Activated naive CD8-positive, alpha-beta T cell treated with anti-CD3 and anti-CD28 coated beads, Interleukin-2, amount 50 U/mL, for 24 hours (primary cell): ENCODE results near the gene FER1L5.
A peak's percentile ranks its signal among the peaks of the same experiment; 100 is the strongest.

Experiments
- ATAC-seq: fragments of 150-1000 bp; cut with Tn5 transposase; one replicate; pipeline ENCODE4 v1.10.0; 2021
- DNase-seq: peaks from one replicate; pipeline ENCODE4 v3.0.0; 2021
- H3K27ac Mint-ChIP-seq: one replicate; pipeline ENCODE4 v1.8.0; 2021; ENCODE audit warnings: mild to moderate bottlenecking, mixed read lengths
- H3K27me3 Mint-ChIP-seq: one replicate; pipeline ENCODE4 v1.8.0; 2021; ENCODE audit warnings: mixed read lengths
- H3K36me3 Mint-ChIP-seq: one replicate; pipeline ENCODE4 v1.8.0; 2021; ENCODE audit warnings: low read depth, mixed read lengths
- H3K4me1 Mint-ChIP-seq: one replicate; pipeline ENCODE4 v1.8.0; 2021; ENCODE audit warnings: mixed read lengths
- H3K4me3 Mint-ChIP-seq: one replicate; pipeline ENCODE4 v1.8.0; 2021; ENCODE audit warnings: mild to moderate bottlenecking, moderate library complexity, mixed read lengths
- H3K9me3 Mint-ChIP-seq: one replicate; pipeline ENCODE4 v1.8.0; 2021; ENCODE audit warnings: mixed read lengths

The FER1L5 gene

GRCh38 chr2:96642564-96643360 lies at the start of gene FER1L5:
Gene FER1L5, plus strand, starts transcription at chr2:96642764. Its CDS starts 73 bp downstream, at chr2:96642837.
- no peak within 1 kb of the TSS for H3K4me3 Mint-ChIP-seq
- H3K4me1 Mint-ChIP-seq = peaks cover 7% of the 10 kb centered on the region
- H3K27ac Mint-ChIP-seq = no peak within 1 kb of the TSS
- ATAC-seq (no peak), DNase-seq (no peak)
- peaks cover 4% of the 10 kb centered on the region for H3K27me3 Mint-ChIP-seq
- H3K9me3 Mint-ChIP-seq = no peaks in the 10 kb centered on the region
- no peaks in the 10 kb centered on the region for H3K36me3 Mint-ChIP-seq

GRCh38 chr2:96594282-96594681 lies 48.3 kb upstream of the FER1L5 start:
- H3K9me3 Mint-ChIP-seq = no peaks in the 10 kb centered on the region
- peak overlapping the region; percentile 87 for H3K27ac Mint-ChIP-seq
- H3K4me1 Mint-ChIP-seq = peaks cover 32% of the 10 kb centered on the region
- H3K27me3 Mint-ChIP-seq = no peaks in the 10 kb centered on the region
- H3K36me3 Mint-ChIP-seq = peaks cover 52% of the 10 kb centered on the region
- no peak for DNase-seq
- ATAC-seq = no peak
- H3K4me3 Mint-ChIP-seq = no peak overlapping the region

GRCh38 chr2:96594691-96595152 lies 47.8 kb upstream of the FER1L5 start:
- Mint-ChIP-seq H3K27me3 (no peaks in the 10 kb centered on the region), H3K4me3 (no peak overlapping the region), H3K9me3 (no peaks in the 10 kb centered on the region), H3K27ac (peak overlapping the region; percentile 87), H3K4me1 (peaks cover 32% of the 10 kb centered on the region), H3K36me3 (peaks cover 53% of the 10 kb centered on the region)
- ATAC-seq (peak; percentile 78), DNase-seq (no peak)

- Mint-ChIP-seq H3K9me3 (no peaks in the 10 kb centered on the region), H3K36me3 (peaks cover 70% of the 10 kb centered on the region), H3K27me3 (no peaks in the 10 kb centered on the region), H3K4me1 (peaks cover 47% of the 10 kb centered on the region), H3K4me3 (no peak overlapping the region), H3K27ac (peak overlapping the region; percentile 21)
- no peak for ATAC-seq
- DNase-seq = no peak
Observed at GRCh38 chr2:96596596-96596995, 46.0 kb upstream of the FER1L5 start.

GRCh38 chr2:96599941-96600340 lies 42.6 kb upstream of the FER1L5 start:
- ATAC-seq (no peak), DNase-seq (no peak)
- H3K27me3 Mint-ChIP-seq = no peaks in the 10 kb centered on the region
- H3K27ac Mint-ChIP-seq = no peak overlapping the region
- no peak overlapping the region for H3K4me3 Mint-ChIP-seq
- peaks cover 54% of the 10 kb centered on the region for H3K36me3 Mint-ChIP-seq
- H3K9me3 Mint-ChIP-seq = no peaks in the 10 kb centered on the region
- peaks cover 33% of the 10 kb centered on the region for H3K4me1 Mint-ChIP-seq

DNA sequence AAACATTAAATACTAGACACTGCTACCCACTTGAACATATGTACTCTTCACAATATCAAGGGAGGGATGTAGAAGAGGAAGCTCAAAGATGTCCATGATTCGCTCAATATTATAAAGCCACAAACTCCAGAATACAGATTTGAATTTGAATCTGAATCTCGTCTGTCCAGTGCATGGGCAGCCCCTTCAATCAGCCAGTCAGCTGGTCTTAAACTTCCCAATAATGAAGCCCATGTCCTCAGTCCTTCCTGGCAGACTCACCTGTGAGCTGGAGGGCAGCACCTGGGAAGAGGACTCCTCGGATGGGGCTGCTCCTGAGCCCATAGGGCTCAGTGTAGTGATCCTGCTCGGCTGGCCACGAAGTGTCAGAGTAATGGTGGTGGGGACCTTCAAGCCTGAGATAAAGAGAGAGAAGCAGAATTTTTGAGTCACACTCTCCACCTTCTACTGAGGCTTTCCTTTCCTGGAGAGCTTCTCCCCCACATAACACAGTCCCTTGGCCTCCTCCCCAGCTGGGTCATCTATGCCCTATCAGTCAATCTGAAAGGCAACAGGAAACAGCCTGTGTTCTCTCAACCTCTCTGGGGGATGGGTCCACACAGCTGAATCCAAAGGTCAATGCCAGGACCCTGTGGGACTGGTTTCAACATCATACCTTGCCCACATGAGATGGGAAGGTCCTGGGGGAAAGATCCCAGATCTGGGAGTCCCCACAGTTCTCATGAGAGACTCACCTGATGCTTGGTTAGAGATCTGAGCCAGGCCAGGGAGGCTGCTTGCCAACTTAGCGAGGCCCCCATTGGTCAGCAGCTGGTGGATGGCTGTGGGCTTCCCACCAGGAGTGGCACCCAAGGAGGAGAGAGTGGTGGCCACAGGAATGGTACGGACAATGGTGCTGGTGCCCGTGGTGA lies 40.9 kb upstream of the FER1L5 start:
- H3K4me1 Mint-ChIP-seq = peaks cover 24% of the 10 kb centered on the region
- ATAC-seq (peak; percentile 95), DNase-seq (peak; percentile 20)
- no peaks in the 10 kb centered on the region for H3K9me3 Mint-ChIP-seq
- H3K36me3 Mint-ChIP-seq = peaks cover 62% of the 10 kb centered on the region
- H3K27me3 Mint-ChIP-seq = no peaks in the 10 kb centered on the region
- H3K4me3 Mint-ChIP-seq = peak overlapping the region; percentile 34
- H3K27ac Mint-ChIP-seq = peak overlapping the region; percentile 82

DNA sequence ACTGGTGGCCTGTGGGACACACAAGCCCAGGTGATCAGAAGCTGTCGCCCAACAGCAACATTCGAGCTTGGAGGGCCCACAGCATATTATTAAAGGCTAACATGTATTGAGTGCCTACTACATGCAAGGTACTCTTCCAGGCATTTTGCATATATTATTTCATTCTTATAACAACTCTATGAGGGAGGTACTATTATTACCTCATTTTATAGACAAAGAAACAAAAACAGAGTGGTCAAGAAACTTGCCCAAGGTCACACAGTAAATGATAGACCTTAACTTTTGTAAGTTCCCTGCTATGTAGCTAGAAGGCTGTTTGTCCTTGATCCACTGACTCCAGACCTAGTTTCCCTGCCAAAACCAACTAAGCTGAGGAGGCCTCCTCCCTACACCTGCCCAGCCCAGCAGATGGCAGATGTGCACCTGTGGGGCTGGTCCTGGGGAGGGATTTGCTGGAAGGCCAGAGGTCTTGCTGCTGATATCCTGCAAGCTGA lies 40.2 kb upstream of the FER1L5 start:
- Mint-ChIP-seq H3K27me3 (no peaks in the 10 kb centered on the region), H3K4me3 (no peak overlapping the region), H3K36me3 (peaks cover 62% of the 10 kb centered on the region), H3K27ac (peak overlapping the region; percentile 82), H3K9me3 (no peaks in the 10 kb centered on the region), H3K4me1 (peaks cover 22% of the 10 kb centered on the region)
- ATAC-seq (no peak), DNase-seq (no peak)

DNA sequence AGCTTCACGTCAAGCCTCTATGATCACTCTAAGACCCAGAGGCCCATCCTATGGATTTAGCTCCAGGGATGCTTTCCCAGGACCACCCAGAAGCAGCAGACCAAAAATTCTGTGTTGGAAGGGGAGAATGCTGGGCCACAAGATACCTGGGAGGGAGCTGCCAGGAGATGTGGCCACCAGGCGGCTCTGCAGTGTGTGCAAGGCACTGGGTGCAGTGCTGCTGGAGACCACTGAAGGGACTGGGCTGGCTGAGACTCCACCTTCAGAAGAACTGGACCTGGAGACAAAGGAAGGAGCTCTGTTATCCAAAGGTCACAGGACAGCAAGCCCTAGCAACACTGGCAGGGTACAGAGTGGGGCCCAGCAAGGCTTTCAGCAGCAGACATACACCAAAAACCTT lies 38.5 kb upstream of the FER1L5 start:
- Mint-ChIP-seq H3K4me1 (peaks cover 22% of the 10 kb centered on the region), H3K36me3 (peaks cover 64% of the 10 kb centered on the region), H3K4me3 (no peak overlapping the region), H3K27me3 (no peaks in the 10 kb centered on the region), H3K9me3 (no peaks in the 10 kb centered on the region), H3K27ac (no peak overlapping the region)
- ATAC-seq = no peak
- DNase-seq = no peak

- Mint-ChIP-seq H3K9me3 (no peaks in the 10 kb centered on the region), H3K36me3 (peaks cover 68% of the 10 kb centered on the region), H3K27me3 (no peaks in the 10 kb centered on the region), H3K27ac (no peak overlapping the region), H3K4me3 (no peak overlapping the region), H3K4me1 (no peaks in the 10 kb centered on the region)
- ATAC-seq (no peak), DNase-seq (no peak)
Observed at GRCh38 chr2:96608469-96609455, 33.8 kb upstream of the FER1L5 start.

- DNase-seq (no peak), ATAC-seq (no peak)
- Mint-ChIP-seq H3K27ac (no peak overlapping the region), H3K9me3 (no peaks in the 10 kb centered on the region), H3K4me3 (no peak overlapping the region), H3K4me1 (peaks cover 15% of the 10 kb centered on the region), H3K36me3 (peaks cover 37% of the 10 kb centered on the region), H3K27me3 (no peaks in the 10 kb centered on the region)
Observed at GRCh38 chr2:96616128-96616527, 26.4 kb upstream of the FER1L5 start.

GRCh38 chr2:96616535-96616934 lies 26.0 kb upstream of the FER1L5 start:
- ATAC-seq (no peak), DNase-seq (no peak)
- Mint-ChIP-seq H3K36me3 (peaks cover 33% of the 10 kb centered on the region), H3K27ac (peak overlapping the region; percentile 64), H3K4me3 (no peak overlapping the region), H3K9me3 (no peaks in the 10 kb centered on the region), H3K4me1 (peaks cover 15% of the 10 kb centered on the region), H3K27me3 (no peaks in the 10 kb centered on the region)

DNA sequence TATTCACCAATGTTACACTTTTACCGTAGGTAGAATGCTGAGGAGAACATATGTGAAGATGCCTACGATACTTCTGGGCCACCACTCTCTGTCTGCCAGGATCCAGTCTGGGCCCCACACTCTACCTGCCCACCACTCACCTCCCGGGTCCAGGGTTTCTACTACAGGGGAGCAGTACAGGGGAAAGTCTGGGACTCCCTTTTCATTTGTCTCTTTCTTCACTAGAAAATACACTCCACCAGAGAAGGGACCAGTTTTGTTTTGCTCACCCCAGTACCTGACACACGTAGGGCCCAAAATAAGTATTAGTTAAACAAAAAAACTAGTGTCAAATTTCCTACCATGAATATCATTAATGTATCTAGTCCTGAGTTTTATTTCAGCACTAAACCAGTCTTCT lies 25.6 kb upstream of the FER1L5 start:
- DNase-seq = no peak
- Mint-ChIP-seq H3K4me1 (peaks cover 15% of the 10 kb centered on the region), H3K9me3 (no peaks in the 10 kb centered on the region), H3K36me3 (peaks cover 32% of the 10 kb centered on the region), H3K27me3 (no peaks in the 10 kb centered on the region), H3K4me3 (no peak overlapping the region), H3K27ac (peak overlapping the region; percentile 64)
- ATAC-seq = no peak

DNA sequence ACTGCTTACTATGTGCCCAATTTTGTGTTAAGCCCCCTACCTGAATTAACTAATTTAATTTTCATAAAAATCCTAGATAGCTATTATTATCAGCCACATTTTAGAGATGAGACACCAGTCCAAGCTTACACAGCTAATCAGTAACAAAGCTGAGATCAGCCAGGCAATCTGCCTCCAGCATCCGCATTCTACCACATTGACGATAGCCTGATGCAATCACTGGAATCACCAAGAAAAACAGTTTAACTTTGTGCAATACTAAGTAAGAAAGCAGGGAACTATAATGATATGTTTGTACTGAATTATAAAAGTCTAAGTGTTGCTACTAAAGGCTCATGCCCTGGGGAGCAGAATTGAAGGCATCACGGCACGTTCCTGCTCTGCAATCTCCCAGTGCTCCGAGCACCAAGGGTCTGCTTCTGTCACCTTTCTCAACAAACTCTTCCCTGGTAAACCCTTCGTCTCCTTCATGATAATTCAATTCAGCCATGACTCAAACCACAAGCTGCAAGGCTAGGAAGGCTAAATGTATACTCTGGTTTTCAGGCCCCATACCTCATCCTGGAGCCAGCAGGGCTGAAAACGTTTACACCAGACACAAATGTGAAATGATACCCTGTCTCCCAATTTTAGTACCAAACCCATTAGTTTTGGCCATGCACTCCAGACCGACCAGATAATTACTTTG lies 23.8 kb upstream of the FER1L5 start:
- DNase-seq = no peak

More for the DNA sequence above, 23.8 kb upstream of the FER1L5 start:
- ATAC-seq = no peak
- no peaks in the 10 kb centered on the region for H3K27me3 Mint-ChIP-seq
- peaks cover 15% of the 10 kb centered on the region for H3K4me1 Mint-ChIP-seq
- H3K4me3 Mint-ChIP-seq = no peak overlapping the region
- no peak overlapping the region for H3K27ac Mint-ChIP-seq
- peaks cover 22% of the 10 kb centered on the region for H3K36me3 Mint-ChIP-seq
- H3K9me3 Mint-ChIP-seq = no peaks in the 10 kb centered on the region
